SK-N-MC (cell line): ENCODE results near the gene NELFB.

Experiments used
- DNase-seq: peaks from one replicate; pipeline ENCODE4 v3.0.0-alpha.2; 2011; ENCODE audit warnings: low read depth, low spot score
- H3K27ac ChIP-seq: fragments of 200-600 bp; sonication (generic); 2 replicates; pipeline ENCODE4 v1.5.1; 2016; ENCODE audit warnings: mixed run types
- H3K36me3 ChIP-seq: fragments of 200-600 bp; sonication (generic); 2 replicates; pipeline ENCODE4 v1.6.1; 2017; ENCODE audit warnings: antibody characterized with exemption, low read length, mixed read lengths; ENCODE audit not compliant: insufficient read depth
- H3K4me3 ChIP-seq: fragments of 200-600 bp; sonication (generic); 2 replicates; pipeline ENCODE4 v1.5.1; 2016
- H3K9ac ChIP-seq: fragments of 200-600 bp; sonication (generic); 2 replicates; pipeline ENCODE4 v1.8.0; 2017; ENCODE audit warnings: mixed run types, mixed read lengths; ENCODE audit not compliant: insufficient read length
- H3K9me3 ChIP-seq: fragments of 200-600 bp; sonication (generic); 2 replicates; pipeline ENCODE4 v1.6.1; 2017; ENCODE audit warnings: low read depth, mild to moderate bottlenecking, antibody characterized with exemption, low read length, moderate library complexity, mixed read lengths
- EZH2 ChIP-seq: fragments of 200-600 bp; sonication (generic); IDR thresholded peaks from one replicate; pipeline ENCODE4 v1.6.1; 2017; ENCODE audit warnings: antibody characterized with exemption
- FOXP2 ChIP-seq: optimal IDR thresholded peaks from 2 replicates; pipeline ENCODE3; 2011; ENCODE audit warnings: mild to moderate bottlenecking, moderate library complexity; ENCODE audit not compliant: insufficient read depth; ENCODE audit errors: extremely low read length, control extremely low read depth
- POLR2AphosphoS5 ChIP-seq: IDR thresholded peaks from 2 replicates; pipeline ENCODE4 v1.6.1; 2012; ENCODE audit warnings: mild to moderate bottlenecking, low read depth, low read length, borderline replicate concordance

NELFB gene

DNA sequence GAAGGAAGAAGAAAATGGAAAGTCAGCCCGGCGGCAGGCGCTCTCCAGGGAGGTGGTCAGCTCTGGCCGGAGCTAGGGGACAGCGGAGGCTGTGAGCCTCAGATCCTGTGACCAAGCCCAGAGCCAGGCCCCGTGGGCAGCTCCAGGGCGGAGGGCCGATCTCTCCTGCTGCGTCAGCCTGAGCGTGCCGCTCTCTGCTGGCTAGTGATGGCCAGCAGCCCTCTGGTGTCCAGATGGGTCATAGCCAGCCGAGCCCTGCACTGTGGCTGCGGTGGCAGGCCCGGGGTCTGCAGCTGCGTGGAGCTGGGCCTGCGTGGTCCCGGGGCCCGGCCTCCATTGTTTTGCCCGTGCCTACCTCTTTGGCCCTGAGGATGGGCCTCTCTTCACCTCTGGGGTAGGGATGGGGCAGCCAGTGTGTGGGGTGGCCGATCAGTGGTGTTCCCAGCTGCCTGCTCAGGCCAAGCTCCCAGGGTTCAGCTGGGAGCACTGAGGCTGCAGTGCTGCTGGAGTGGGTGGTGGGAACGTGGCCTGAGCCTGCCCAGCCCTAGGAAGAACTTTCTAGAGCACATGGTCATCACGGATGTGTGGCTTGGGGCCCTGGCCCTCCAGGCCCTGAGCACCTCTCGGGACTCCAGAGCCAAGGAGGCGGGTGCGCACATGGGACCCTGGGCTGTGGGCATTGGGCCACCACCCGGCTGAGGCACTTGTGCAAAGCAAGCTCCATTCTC lies 64.0 kb downstream of the NELFB start:
- Histone ChIP-seq H3K4me3 (no peak overlapping the region), H3K36me3 (no peaks in the 10 kb centered on the region), H3K27ac (no peak overlapping the region), H3K9me3 (no peaks in the 10 kb centered on the region), H3K9ac (no peak overlapping the region)
- TF ChIP-seq EZH2 = no peak
- no peak for TF ChIP-seq FOXP2
- no peak for TF ChIP-seq POLR2AphosphoS5
- no peak for DNase-seq

DNA sequence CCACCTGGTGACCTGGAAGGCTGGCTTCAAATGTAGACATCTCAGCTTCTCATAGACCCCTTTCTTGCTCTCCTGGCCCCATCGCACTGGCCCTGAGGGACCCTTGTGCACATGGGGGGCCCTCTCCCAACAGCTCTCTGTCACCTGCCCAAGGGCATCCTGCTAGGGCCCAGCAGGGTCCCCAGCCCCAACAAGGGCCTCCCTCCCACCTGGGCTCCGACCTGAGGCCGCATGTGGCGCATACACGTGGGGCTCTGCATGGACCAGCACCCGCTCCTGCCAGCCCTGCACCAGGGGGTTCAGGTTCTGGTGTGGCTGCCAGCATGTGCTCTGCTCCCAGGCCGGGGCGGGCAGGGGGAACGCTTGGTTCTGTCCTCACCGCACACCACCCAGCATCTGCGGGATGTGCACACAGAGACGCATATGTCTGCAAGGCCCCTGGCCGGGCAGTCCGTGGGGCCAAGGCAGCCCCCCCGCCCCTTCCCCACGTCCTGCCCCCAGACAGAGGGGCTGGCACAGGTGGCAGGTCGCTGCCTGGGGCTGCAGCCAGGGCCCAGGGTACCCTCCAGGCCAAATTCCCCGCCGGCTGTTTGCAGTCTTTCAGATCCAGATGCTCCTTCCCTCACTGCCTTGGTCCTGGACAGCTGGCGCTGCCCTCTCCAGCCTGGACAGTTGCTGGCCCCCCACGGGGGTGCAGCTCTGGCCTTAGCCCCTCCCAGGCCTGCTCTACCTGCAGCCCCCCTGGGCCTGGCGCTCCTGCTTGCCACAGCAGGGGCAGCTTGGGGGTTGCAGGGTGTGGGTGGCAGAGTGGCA lies 64.8 kb downstream of the NELFB start:
- no peaks in the 10 kb centered on the region for H3K9me3 ChIP-seq
- H3K4me3 ChIP-seq = no peak overlapping the region
- no peak for DNase-seq
- H3K9ac ChIP-seq = no peak overlapping the region
- no peak for TF ChIP-seq FOXP2
- TF ChIP-seq EZH2 = no peak
- no peak for TF ChIP-seq POLR2AphosphoS5
- no peaks in the 10 kb centered on the region for H3K36me3 ChIP-seq
- no peak overlapping the region for H3K27ac ChIP-seq

DNA sequence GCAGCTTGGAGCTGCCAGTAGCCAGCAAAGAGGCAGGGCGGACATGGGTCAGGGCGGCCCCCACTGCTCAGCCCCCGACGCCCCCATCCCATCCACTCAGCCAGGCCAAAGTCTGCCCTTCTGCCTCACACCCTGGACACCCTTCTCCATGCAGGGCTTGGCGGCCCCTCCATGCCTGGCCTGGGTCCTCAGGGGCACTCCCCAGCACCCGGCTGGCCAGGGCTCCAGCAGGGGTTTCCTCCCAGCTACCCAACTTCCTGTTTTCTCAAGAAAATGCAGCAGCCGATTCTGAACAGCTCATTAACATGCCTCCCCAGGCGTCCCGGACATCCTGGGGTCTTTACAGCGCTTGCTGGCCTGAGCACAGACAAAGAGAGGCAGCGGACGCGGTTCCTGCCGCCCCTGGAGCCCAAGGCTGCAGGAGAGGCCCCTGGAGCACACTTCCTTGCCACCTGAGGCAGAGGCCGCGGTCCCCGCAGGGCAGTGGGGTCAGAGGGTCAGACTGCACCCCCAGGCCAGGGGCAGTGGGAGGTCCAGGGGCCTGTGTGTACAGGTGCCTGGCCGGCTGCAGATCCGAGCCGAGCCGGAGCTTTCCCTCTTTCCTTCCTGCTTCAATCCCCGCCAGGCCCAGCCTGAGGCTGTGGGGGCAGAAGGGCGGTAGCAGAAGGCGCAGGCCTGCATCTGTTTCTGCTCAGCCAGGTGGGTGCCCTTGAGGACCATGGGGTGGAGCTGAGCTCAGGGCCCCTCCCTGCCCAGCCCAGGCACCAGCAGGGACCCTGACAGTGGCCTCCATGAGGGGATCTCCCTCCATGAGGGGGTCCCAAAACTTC lies 65.6 kb downstream of the NELFB start:
- Histone ChIP-seq H3K36me3 (no peaks in the 10 kb centered on the region), H3K9me3 (no peaks in the 10 kb centered on the region), H3K27ac (no peak overlapping the region), H3K9ac (no peak overlapping the region), H3K4me3 (no peak overlapping the region)
- TF ChIP-seq EZH2 (no peak), FOXP2 (no peak), POLR2AphosphoS5 (no peak)
- no peak for DNase-seq

DNA sequence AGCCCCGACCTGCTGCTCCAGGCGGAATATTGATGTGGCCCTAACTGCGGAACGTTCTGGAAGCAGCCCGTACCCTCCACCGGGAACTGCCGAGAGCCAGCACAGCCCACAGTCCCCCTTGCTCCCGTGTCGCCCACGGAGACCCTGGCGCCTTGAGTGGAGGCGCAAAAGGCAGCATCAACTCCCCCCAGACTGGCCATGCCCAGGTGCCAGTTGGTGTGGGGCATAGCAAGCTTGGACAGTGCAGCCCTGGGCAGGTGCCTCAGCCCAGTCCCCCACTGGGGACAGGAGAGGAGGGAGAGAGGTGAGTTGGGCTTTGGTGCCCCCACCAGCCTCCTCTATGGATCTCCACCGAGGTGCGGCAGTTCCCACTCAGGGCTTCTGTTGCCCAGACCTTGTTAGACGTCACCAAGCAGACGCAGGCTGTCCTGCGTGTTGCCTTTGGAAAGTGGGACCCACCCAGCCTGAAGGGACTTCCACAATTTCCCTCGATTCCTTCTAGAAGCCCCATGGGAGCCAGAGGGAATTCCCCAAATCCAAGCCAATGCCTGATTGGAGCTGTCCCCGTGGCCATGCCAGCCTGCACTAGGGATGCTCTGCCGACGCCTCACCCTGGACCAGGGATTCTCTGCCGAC lies 66.7 kb downstream of the NELFB start:
- Histone ChIP-seq H3K4me3 (no peak overlapping the region), H3K27ac (no peak overlapping the region), H3K9ac (no peak overlapping the region), H3K9me3 (no peaks in the 10 kb centered on the region), H3K36me3 (no peaks in the 10 kb centered on the region)
- no peak for DNase-seq
- TF ChIP-seq POLR2AphosphoS5 (no peak), EZH2 (no peak), FOXP2 (no peak)
